Lung (tissue), 12 donors: Measurements from ENCODE around the gene FGFBP2. TPM values are rescaled to one million over a fixed set of nuclear protein-coding genes. Genes with fewer than 3 reads are reported as not detected.

Source experiments
- ATAC-seq: fragments of 200-7000 bp; cut with Tn5 transposase; one replicate; pipeline ENCODE4 v1.9.1; 2020; ENCODE audit warnings: moderate number of reproducible peaks; ENCODE audit not compliant: insufficient read depth, low FRiP score
- DNase-seq, 3 donors: peaks; one replicate each; pipeline ENCODE4 v3.0.0-alpha.2; 2013 to 2017
- H3K27ac ChIP-seq, 2 donors: one replicate each; pipeline ENCODE4 v1.5.1; 2013; ENCODE audit warnings: mild to moderate bottlenecking in 2 of 2, moderate library complexity in 2 of 2, control low read depth in 1 of 2, inconsistent platforms in 1 of 2, low read depth in 1 of 2, low read length in 1 of 2
- H3K27me3 ChIP-seq, 3 donors: one replicate each; pipeline ENCODE4 v1.5.1; 2013; ENCODE audit warnings: low read length in 2 of 3; ENCODE audit not compliant: control insufficient read depth in 3 of 3, insufficient read depth in 3 of 3
- H3K36me3 ChIP-seq, 4 donors: one replicate each; pipeline ENCODE4 v1.5.1; 2013; ENCODE audit warnings: low read length in 4 of 4, mild to moderate bottlenecking in 1 of 4, moderate library complexity in 1 of 4; ENCODE audit not compliant: control insufficient read depth in 4 of 4, insufficient read depth in 4 of 4
- H3K4me1 ChIP-seq, 5 donors: one replicate each; pipeline ENCODE4 v1.5.1; 2013; ENCODE audit warnings: low read length in 5 of 5, mild to moderate bottlenecking in 2 of 5, moderate library complexity in 1 of 5; ENCODE audit not compliant: control insufficient read depth in 5 of 5, insufficient read depth in 5 of 5
- H3K4me3 ChIP-seq: one replicate; pipeline ENCODE4 v1.5.1; 2013; ENCODE audit warnings: mild to moderate bottlenecking, control low read depth, moderate library complexity
- H3K9ac ChIP-seq, 2 donors: one replicate each; pipeline ENCODE4 v1.5.1; 2013; ENCODE audit warnings: low read length in 2 of 2, control low read depth in 1 of 2; ENCODE audit not compliant: insufficient read depth in 1 of 2
- H3K9me3 ChIP-seq, 4 donors: one replicate each; pipeline ENCODE4 v1.5.1; 2013; ENCODE audit warnings: low read length in 3 of 4, mild to moderate bottlenecking in 1 of 4, moderate library complexity in 1 of 4; ENCODE audit not compliant: control insufficient read depth in 4 of 4, insufficient read depth in 3 of 4
- WGBS, 2 donors: extraction: QIAGEN DNeasy Blood & Tissue Kit; methylation state at CpG; one replicate each; pipeline ENCODE4 v1.1.7; 2013; 5-methylcytosine and 5-hydroxymethylcytosine counted together
- polyA plus RNA-seq, 2 donors: library from polyadenylated mRNA; stranded (reverse); fragments of 200-250 nt; gene quantifications; one replicate each; pipeline ENCODE4 v1.2.1, GENCODE V29; 2013
- total RNA-seq, 2 donors: library from RNA; depleted of rRNA in 1 of 2; stranded (reverse); fragments of >200 nt in 1 of 2; gene quantifications; one replicate each; pipeline ENCODE4 v1.2.1, GENCODE V29; 2014 to 2021
- TF ChIP-seq, protein P1 (sequence below): IDR thresholded peaks from 2 replicates; pipeline ENCODE4 v1.5.1; 2012; ENCODE audit warnings: mild to moderate bottlenecking; ENCODE audit errors: control extremely low read depth, extremely low read depth
- donor health status: control.
- donor health status: control.
- donor health status: Bipolar disorder and iron deficiency.
- donor health status: healthy.
- donor health status: DM: yes; HTN: yes; CAD: no.

FGFBP2 gene
- total and polyA plus RNA-seq, 4 donors, result 0.47 to 2.8 (median 1.3) TPM

DNA sequence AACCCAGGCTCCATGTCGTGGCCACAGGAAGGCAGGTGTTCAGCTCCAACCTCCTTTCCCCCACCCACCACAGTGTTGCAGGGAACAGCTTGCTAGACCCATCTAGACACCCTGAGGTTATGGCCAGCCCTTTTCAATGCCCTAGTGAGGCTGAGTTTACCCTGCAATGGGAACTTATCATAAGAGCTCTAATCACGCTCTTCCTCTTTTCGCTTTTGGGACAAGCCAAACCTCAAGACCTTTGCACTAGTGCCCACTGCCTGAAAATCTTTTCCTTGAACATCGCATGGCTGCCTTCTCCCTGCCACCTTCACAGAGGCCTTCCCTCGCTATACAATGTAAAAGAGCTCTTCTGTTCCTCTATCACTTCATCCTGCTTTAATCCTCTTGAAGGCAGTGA is 2.4 kb upstream of the FGFBP2 start:
- WGBS, 2 donors, result 64 to 74% methylated on average over 5 of the region's 5 CpGs
- no peak overlapping the region for H3K9ac ChIP-seq
- H3K27me3 ChIP-seq, result no peaks in the 10 kb centered on the region
- H3K4me1 ChIP-seq, result no peaks in the 10 kb centered on the region
- H3K9me3 ChIP-seq, result peaks cover 0 to 3% (median 2%) of the 10 kb centered on the region in 4 donors
- no peak for ATAC-seq
- H3K4me3 ChIP-seq, result no peak overlapping the region
- TF ChIP-seq, protein P1, sequence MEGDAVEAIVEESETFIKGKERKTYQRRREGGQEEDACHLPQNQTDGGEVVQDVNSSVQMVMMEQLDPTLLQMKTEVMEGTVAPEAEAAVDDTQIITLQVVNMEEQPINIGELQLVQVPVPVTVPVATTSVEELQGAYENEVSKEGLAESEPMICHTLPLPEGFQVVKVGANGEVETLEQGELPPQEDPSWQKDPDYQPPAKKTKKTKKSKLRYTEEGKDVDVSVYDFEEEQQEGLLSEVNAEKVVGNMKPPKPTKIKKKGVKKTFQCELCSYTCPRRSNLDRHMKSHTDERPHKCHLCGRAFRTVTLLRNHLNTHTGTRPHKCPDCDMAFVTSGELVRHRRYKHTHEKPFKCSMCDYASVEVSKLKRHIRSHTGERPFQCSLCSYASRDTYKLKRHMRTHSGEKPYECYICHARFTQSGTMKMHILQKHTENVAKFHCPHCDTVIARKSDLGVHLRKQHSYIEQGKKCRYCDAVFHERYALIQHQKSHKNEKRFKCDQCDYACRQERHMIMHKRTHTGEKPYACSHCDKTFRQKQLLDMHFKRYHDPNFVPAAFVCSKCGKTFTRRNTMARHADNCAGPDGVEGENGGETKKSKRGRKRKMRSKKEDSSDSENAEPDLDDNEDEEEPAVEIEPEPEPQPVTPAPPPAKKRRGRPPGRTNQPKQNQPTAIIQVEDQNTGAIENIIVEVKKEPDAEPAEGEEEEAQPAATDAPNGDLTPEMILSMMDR, result no peak
- no peak for DNase-seq
- H3K36me3 ChIP-seq, result no peaks in the 10 kb centered on the region
- H3K27ac ChIP-seq, result no peak overlapping the region

DNA sequence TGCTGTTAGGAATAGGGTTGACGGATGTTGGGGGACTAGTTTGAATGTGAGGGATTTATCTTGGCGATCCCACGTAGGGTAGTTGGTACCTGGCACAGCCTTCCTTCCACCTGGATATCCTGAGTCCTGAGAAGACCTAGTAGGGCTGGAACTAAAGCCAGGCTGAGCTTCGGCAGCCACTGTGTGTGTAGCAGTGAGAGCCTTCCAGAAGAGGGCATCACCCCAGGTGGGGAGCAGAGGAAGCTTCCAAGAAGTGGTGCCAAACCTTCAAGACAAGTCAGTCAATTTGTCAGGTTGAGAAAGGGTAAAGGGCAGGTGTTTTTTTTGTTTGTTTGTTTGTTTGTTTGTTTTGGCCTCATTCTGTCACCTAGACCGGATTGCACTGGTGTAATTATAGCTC is 1.2 kb upstream of the FGFBP2 start:
- H3K9me3 ChIP-seq, result peaks cover 0 to 3% (median 2%) of the 10 kb centered on the region in 4 donors
- DNase-seq, result no peak
- H3K36me3 ChIP-seq, result no peaks in the 10 kb centered on the region
- H3K4me3 ChIP-seq, result no peak overlapping the region
- WGBS, 2 donors, result 75 to 78% methylated on average over 5 of the region's 5 CpGs
- no peak overlapping the region for H3K9ac ChIP-seq
- no peaks in the 10 kb centered on the region for H3K27me3 ChIP-seq
- no peaks in the 10 kb centered on the region for H3K4me1 ChIP-seq
- TF ChIP-seq, protein P1, result no peak
- H3K27ac ChIP-seq, result no peak overlapping the region
- ATAC-seq, result no peak

DNA sequence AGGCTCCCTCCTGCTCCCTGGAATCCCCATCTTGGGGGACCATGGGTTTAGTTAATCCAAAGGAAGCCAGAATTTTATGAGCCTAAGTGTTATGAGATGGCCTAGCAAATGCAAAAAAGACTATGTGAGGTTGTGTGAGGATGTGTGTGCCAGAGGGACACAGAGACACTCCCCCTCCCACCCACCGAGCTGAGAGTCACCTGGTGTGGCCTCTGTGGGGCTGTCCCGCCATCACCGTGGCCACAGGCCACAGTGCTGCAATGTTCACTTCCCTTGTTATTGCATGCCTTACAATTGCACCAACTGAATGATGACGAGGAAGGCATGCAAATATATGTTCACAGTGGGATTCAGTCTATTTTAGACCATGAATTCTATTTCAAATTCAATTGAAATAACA is 601 bp upstream of the FGFBP2 start:
- Histone ChIP-seq H3K9ac (no peak overlapping the region), H3K27ac (no peak overlapping the region), H3K9me3 (peaks cover 0 to 3% (median 2%) of the 10 kb centered on the region in 4 donors), H3K36me3 (no peaks in the 10 kb centered on the region), H3K4me3 (no peak overlapping the region), H3K27me3 (no peaks in the 10 kb centered on the region), H3K4me1 (no peaks in the 10 kb centered on the region)
- WGBS, 2 donors, result 21 to 41% methylated on average over 4 of the region's 4 CpGs
- ATAC-seq (no peak), DNase-seq (no peak)
- TF ChIP-seq, protein P1, result no peak

DNA sequence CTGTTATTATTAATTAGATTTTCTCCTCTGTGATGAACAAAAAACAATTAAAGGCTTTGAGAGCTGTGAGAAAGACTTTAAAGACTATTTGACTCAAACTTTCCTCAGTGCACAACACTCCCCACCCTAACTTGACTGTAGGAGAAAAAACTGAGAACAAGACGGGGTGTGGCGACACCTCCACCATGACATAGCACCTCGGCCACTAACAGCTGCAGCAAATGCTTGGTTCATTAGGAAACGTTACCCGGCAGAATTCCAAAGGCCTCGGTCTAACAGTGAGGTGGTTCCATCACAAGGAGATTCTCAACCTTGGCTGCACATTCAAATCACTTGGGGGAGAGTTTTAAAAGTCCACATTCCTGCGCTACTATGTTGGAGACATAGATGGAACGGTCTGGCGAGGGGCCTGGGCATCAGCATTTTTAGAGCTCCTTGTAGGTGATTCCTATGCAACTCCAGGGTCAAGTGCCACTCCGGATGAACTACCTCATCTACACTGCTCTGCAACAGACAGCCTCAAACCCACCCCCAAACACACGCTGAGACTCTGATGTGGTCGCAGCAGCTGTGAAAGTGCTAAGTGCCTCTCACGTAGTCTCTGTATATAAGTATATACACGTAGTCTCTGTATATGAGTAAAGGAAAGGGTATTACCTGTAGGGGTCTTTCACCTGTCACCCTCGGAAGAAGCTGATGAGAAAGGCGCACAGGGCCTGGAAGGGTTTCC is 1.0 kb downstream of the FGFBP2 start:
- H3K4me1 ChIP-seq, result no peaks in the 10 kb centered on the region
- ATAC-seq (no peak), DNase-seq (no peak)
- TF ChIP-seq, protein P1, result no peak
- no peak overlapping the region for H3K9ac ChIP-seq
- no peak overlapping the region for H3K27ac ChIP-seq
- H3K9me3 ChIP-seq, result peaks cover 0 to 3% (median 2%) of the 10 kb centered on the region in 4 donors
- WGBS, 2 donors, result 67 to 78% methylated on average over 16 of the region's 16 CpGs
- no peaks in the 10 kb centered on the region for H3K27me3 ChIP-seq
- H3K4me3 ChIP-seq, result no peak overlapping the region
- H3K36me3 ChIP-seq, result no peaks in the 10 kb centered on the region
